Spleen (tissue), 7 donors: ENCODE results near the gene TOP1.

Experiments
- CTCF ChIP-seq, 11 experiments: fragments of 200-600 bp in 7 of 11; fragments of 450-650 bp in 4 of 11; sonication (generic) in 4 of 11; IDR thresholded peaks in 8 of 11; conservative IDR thresholded peaks in 3 of 11; 1 replicate in 7 of 11; 2 replicates in 4 of 11; pipeline versions ENCODE4 v1.4.0 to v1.8.0; 2016 to 2021; ENCODE audit warnings: antibody characterized with exemption in 11 of 11, inconsistent platforms in 4 of 11, mild to moderate bottlenecking in 1 of 11
- POLR2AphosphoS5 ChIP-seq, 3 donors: sonication (generic); formaldehyde crosslinking; IDR thresholded peaks; one replicate each; pipeline ENCODE4 v1.5.1; 2017; ENCODE audit warnings: antibody characterized with exemption in 3 of 3
- donor health status: DM: no; HTN: no; CAD: no; lungs with moderate emphysema.
- donor health status: DM: no; HTN: no; CAD: no.
- donor health status: DM: no; HTN: no; CAD: no.

DNA sequence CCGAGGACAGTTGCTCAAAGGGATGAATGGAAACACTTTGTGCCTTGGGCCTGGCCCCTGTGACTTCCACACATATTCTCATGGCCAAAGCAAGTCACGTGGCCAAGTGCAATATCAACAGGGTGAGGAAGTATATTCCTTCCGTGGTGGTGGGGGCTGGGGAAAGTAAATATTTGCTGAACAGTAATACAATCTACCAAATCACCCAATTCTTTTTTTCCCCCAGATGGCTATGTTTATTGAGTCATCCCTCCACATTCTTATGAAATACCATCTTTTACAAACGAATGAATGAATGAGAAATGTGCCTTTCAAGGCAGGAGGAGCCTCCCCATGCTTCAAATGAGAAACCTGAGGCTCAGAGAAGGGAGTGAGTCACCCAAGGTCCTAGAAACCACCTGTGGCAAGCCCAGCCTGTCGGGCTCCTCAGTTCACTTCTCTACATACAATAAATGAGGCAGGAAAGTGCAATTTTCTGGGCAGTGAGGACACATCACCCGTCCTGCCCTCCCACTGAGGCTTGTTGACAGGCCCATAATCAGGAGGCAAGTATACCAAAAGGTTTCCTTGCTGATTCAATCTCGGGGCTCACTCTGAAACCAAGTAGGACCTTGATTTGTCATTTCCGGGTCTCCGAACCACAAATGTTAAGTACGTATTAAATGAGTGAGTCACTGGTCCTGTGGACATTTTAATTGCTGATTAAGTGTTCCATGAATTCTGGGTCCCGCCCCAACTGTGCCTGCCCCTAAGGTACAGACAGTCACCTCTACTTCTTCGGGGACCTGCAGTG is 25.3 kb upstream of the TOP1 start:
- TF ChIP-seq CTCF (IDR thresholded peaks at IDR 0.05 in 8 of 11, conservative IDR thresholded peaks at IDR 0.05 in 3 of 11) (no peak), POLR2AphosphoS5 (IDR thresholded peaks at IDR 0.05) (peak in 2 of 3 donors; percentile 13 to 63)
